CD4-positive, alpha-beta T cell treated with Interferon alpha-2 for 1 hour (primary cell): ENCODE data around the gene MRTFA.
"Not testable (repeated sequence)": the region's sequence is repeated elsewhere in the genome, so short reads cannot be mapped to it uniquely, and the experiment has no call there.

Experiments used
- DNase-seq, 2 donors: peaks; one replicate each; pipeline ENCODE4 v3.0.0-alpha.2; 2020 to 2022

MRTFA gene

DNA sequence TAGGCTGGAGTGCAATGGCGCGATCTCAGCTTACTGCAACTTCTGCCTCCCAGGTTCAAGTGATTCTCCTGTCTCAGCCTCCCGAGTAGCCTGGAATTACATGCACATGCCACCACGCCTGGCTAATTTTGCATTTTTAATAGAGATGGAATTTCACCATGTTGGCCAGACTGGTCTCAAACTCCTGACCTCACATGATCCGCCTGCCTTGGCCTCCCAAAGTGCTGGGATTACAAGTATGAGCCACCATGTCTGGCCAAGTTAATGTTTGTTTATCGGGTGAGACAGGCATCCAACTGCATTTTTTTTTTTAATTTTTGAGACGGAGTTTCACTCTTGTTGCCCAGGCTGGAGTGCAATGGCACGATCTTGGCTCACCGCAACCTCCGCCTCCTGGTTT is 20.1 kb upstream of the MRTFA start:
- DNase-seq, result not testable (repeated sequence)

DNA sequence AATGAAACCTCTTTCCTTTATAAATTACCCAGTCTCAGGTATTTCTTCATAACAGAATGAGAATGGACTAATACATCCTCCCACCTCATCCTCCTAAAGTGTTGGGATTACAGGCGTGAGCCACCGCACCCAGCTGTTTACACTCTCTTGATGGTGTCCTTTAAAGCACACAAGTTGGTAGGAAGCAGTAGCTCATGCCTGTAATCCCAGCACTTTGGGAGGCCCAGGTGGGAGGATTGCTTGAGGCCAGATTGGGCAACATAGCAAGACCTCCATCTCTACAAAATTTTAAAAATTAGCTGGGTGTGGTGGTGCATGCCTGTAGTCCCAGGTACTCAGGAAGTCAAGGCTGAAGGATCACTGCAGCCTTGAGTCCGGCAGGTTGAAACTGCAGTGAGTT is 19.4 kb upstream of the MRTFA start:
- DNase-seq, result not testable (repeated sequence)

DNA sequence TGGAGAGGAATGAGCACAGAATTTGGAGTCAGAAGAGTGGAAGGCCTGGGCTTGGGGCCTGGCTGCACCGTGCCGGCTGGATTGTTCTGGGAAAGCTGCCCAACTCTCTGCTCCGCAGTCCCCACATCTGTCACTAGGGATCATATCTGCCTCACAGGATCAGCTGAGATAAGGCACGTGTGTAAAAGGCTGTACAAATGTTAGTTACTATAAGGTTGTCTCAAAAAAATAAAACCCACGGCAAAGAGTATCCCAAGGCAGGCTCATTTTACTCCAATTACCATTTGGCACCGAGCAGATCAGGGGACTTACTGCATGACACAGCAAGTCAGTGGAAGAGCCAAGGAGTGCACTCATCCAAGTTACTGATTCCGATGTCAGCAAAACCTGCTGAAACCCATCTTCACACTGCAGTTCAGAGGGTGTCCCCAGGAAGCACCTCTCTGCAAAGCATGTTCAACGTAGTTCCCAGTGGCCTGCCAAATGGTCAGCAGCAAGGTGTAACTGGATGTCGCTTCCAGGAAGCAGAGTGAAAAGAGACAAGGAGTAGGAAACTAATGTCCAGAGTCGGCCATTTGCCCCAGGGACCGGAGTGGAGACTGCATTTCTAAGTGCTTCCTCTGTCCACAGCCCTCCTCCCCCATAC is 18.1 kb upstream of the MRTFA start:
- no peak for DNase-seq

DNA sequence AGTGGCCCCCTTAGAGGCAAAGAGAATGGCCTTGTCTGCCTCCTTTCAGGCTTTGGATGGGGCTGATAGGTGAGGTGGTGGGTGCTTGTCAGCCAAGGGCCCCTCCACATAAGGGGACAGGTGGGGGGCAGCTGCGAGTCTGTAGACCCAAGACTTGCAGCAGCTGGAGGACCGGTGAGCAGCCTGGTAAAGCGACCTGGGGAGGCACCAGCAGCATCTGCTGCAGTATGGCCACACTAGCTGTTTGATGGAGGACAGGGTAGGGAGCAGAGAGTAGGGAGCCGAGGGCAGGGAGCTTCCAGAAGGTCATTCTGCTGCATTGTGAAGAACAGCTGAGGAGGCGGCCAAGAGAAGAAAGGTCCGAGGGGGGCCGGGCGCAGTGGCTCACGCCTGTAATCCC is 16.8 kb upstream of the MRTFA start:
- no peak for DNase-seq

DNA sequence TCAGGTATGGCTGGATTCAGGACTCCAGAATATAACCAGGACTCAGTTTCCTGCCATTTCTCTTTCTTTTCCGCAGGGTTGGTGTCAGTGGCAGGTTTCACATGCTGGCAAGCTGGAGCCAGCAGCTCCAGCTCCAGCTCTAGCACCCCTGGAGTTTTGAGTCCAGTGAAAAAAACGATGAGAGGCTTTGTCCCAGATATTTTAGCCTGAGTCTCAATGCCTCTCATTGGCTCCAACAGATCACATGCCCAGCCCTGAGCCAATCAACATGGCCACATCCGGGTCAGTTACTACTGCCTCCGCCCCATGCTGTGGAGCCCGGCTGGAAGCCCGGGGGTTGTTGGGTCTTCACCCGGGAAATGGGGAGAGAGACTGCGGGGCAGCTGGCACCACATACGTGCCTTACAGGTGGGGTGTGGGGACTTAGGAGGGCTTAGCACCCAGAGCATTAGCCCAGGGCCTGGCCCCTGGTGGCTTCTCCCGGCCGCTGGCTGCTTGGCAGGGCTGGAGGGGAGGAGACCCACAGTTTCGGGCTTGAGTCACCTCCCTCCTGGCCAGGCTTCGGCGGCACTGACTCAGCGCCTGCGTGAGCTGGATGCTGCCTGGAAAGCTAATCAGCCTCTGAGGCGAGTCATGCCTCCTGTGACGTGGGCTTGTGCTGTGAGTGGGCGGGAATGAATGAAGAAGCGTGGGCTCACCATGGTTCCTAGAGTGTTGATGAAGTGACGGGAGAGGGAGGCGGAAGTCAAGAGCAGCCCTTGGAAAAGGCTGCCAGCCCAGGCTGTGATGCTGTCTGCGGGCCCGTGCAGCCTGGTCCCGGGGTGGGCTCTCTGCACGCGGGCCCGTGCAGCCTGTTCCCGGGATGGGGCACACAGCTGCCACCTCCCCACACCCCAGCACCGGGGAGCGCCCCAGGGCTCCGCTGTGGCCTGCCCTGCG is 15.3 kb upstream of the MRTFA start:
- DNase-seq, result peak; percentile 80 to 81

DNA sequence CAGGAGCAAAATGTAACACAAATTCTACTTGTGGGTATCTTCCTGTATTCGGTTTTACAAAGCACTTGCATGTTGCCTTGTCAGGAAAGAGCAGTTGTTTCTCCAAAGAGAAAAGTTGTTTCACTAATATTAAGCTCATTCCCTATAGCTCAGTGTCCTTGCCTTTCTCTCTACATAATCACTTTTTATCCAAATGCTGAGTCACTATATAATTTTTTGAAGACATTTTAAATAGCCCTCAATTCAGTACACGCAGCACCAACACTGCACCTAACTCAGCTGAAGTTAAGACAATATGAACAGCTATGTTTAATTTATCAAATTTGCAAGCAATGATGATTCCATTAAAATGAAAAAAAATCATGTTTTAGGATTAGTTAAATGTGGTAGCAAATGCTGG is 14.5 kb upstream of the MRTFA start:
- DNase-seq, result no peak

DNA sequence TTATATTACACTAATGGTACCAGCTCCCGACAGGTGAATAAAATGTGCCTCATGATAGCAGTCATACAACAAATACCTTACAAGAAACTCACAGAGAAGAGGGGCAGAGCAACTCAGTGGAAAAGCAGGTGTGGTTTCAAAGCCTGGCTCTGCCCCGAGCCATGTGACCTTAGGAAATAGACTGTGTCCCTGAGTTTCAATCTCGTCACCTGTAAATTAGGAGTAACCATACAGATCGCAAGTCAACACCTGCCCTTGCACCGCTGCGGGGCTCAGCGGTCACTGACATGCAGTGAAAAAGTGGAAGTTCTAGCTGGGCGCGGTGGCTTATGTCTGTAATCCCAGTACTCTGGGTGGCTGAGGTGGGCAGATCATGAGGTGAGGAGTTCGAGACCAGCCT is 11.9 kb upstream of the MRTFA start:
- no peak for DNase-seq

DNA sequence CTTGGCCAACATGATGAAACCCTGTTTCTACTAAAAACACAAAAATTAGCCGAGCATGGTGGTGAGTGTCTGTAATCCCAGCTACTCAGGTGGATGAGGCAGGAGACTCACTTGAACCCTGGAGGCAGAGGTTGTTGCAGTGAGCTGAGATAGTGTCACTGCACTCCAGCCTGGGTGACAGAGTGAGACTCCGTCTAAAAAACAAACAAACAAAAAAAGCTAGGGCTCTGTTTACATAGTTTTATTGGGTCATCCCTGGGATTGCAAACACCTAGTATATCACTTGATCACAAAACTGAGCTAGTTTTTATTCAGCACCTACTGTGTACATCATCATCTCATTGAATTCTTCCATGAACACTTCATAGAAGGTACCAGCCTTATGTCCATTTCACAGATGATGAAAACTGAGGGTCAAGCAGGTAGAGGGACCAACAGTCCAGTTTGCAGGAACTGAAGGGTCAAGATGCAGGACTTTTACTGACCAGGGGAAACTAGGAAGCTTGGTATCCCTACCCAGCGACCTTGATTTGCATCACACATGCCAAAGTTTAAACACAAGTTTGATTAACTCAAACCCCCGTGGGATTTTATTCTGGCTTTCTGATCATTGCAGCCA is 9.2 kb upstream of the MRTFA start:
- DNase-seq, result no peak

DNA sequence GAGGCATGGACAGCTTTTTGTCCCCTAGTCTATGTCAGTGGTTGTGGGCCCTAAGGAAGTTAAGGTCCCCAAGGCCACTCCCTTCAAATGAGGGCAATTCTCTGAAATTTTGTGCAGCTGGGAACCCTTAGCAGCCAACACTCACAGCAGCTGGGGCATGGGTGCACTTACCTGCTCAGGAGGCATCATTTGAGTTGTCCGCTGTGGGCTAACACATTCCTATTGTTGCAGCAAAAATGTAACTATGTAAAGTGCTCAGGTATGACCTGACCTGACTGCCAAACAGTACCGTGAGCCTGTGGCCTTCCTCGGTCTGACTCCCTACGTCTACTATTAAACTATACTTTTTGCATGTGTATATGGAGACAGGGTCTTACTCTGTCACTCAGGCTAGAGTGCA is 5.8 kb upstream of the MRTFA start:
- no peak for DNase-seq

DNA sequence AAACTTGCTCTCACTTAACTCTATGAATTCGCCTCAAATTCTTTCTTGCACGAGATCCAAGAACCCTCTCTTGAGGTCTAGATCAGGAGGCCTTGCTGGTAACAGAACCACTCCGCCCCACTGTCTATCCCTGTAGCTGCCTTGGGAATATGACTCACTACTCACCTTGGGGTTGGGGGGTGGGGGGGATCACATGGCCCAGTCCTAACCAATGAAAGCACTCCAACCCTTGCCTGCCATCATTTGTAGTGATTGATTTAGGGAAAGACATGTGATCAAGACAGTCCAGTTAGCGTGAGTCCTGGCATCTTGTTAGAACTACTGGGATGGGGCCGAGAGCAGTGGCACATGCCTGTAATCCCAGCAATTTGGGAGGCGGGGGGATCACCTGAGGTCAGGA is 4.8 kb upstream of the MRTFA start:
- no peak for DNase-seq

DNA sequence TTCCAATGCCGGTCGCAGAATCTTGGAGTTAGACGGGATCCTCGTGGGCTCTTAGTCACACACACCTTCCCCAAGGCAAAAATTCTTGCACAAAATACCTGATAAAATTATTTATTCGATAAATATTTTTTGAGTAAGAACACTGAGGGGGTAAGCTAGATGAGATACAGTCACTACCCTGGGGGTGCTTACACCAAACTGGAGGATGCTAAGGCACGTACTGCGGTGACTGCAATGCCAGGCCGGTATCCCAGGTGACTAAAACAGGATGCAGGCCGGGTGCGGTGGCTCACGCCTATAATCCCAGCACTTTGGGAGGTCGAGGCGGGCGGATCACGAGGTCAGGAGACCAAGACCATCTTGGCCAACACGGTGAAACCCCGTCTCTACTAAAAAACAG is 1.7 kb upstream of the MRTFA start:
- no peak for DNase-seq

DNA sequence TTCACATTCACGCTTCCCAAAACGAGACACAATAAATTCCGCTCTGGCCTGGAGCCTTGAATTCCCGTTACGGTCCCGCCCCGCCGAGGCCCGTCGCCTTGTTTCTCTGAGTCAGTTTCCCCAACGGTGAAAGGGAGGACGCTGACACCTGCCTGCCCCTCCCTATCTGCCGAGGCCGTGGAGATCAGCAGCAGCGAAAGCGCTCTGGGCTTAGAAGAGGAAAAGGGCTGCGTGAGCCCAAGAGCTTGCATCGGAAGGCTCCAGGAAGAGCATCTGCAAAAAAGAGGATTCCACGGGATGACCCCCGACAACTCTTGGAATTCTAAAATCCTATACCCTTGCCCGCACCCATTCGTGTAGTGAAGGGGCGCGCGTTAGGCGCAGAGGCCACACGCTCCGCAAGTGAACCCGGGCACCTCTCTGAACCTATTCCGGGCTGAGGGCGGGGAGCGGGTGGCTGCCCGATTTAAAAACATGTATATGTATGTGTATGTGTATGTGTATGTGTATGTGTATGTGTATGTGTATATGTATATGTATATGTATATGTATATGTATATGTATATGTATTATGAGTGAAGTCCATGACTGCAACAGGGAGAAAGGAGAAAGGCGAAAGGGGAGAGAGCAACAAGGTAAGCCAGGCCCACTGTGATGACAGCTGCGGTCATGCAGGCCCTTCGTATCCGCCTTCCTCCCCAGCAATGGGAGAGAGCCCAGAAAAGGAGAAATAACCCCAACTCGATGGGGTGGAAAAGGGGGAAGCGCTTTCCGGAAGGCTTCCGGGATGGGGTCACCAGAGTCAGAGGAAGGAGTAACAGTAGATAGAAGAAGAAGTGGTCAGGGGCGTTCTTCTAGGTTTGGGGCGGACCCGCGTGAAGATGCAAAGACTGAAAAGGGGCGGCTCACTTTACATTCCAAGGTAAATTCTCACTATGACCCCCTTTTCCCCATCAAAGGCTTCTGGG is 948 bp upstream of the MRTFA start:
- peak; percentile 34 to 50 for DNase-seq

DNA sequence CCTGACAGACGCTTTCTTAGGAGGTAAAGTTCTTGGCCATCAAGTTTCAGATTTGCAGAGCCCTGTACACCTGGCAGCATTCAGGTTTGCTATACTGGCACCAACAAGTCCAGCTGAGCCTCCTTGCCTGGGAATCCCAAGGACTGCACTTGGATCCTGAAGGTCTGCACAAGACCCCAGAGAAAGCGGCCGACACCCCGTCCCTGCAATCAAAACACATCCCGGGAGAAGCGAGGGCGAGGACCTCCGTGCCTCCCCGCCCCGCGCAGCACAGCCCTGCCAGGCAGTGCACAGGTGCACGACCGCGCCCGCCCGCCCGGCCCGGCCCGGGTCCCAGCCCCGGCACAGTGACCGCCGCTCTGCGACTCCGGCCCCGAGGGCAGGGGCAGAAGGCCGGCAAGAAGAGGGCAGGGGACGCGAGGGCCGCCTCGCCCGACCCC is 559 bp downstream of the MRTFA start:
- DNase-seq, result no peak

DNA sequence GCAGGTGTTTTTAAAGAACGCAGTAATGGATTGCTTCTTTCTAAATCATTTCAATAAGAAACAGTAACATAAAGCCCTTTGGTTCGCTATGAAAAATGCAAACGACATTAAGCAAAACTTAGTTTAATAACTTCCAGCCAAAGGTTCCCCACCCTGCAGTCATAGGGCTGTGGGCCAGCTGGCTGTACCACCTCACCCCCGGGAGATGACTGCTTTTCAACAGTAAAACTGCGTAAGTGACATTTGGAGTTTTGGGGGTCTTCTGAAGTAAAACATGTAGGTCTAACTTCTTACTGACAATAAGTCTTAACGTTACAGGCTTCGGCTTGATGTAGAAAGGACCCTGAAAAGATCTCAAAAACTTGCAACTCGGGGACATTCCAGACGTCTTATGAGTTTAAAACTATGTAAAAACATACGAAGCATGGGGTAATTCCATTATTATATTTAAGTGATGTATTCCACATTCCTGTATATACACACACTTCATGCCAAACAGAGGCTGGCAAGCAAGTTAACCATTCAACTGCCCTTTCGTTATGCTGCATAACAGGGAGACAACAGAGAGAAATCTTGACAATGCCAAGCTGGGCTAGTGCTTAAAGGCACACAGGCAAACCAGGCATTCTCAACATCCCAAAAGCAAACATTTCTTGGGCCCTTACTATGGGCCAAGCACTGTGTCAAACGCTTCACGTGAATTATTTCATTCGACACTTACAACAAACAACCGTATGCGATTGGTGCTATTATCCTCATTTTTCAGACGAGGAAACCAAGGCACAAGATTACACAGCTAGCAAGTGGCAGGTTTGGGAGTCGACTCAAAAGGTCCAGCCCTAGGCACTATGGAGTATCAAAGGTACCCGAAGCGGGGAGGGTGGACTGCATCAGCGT is 1.2 kb downstream of the MRTFA start:
- no peak for DNase-seq

DNA sequence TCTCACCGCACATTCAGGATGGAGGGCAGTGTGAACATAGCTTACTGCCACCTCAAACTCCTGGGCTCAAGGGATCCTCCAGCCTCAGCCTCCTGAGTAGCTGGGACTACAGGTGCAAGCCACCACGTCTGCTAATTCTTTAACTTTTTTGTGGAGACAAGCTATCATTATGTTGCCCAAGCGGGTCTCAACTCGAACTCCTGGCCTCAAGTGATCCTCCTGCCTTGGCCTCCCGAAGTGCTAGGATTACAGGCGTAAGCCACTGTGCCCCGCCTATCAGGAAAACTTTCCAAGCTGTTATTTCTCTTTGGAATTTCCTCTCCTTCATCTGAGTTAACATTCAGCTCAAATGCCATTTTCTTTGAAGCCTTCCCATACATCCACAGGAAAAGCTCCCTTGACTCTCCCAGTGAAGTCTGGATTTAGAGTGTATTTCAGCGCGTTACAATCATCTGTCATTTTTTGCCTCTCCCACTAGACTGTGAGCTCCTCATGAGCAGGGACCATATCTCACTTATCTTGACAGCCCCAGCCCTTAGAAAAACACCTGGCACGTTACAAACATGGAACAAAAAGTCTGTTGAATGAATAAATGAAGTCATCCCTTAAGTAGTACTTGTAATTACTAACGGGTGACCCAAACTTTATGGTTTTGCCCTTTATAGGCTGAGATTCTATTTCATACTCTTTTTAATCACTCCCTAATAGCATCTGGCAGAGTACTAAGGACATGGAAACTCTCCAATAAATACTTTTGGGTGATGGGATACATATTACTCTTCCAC is 2.2 kb downstream of the MRTFA start:
- DNase-seq, result no peak

DNA sequence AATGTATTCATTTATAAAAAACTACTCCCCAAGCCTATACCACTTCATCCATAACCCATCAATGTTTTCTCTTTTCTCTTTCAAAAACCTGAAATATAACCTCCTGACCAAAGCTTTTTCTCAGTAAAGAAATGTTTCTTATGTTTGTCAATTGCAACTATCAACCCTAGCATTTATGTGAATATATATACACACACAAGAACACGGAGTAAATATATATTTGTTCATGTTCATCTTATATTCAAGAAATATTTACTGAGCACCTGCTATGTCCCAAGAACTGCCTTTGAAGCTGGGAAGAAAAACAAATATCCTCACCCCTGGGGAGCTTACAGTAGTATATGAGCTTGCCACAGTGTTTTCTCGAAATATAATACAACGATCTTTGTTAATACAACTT is 3.5 kb downstream of the MRTFA start:
- no peak for DNase-seq

DNA sequence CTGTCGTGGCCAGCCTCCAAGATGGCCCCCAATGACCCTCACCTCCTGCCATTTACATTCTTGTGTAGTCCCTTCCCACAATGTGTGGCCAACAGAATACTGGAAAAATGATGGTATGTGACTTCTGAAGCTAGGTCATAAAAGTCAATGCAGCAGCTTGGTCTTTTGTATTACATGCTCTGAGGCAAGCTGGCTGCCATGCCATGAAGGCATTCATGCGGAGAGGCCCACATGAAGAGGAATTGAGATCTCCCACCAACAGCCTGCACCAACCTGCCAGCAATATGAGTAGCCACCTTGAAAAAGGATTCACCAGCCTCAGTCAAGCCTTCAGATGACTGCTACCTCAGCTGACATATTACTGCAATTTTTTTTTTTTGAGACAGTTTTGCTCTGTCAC is 4.6 kb downstream of the MRTFA start:
- DNase-seq, result no peak

DNA sequence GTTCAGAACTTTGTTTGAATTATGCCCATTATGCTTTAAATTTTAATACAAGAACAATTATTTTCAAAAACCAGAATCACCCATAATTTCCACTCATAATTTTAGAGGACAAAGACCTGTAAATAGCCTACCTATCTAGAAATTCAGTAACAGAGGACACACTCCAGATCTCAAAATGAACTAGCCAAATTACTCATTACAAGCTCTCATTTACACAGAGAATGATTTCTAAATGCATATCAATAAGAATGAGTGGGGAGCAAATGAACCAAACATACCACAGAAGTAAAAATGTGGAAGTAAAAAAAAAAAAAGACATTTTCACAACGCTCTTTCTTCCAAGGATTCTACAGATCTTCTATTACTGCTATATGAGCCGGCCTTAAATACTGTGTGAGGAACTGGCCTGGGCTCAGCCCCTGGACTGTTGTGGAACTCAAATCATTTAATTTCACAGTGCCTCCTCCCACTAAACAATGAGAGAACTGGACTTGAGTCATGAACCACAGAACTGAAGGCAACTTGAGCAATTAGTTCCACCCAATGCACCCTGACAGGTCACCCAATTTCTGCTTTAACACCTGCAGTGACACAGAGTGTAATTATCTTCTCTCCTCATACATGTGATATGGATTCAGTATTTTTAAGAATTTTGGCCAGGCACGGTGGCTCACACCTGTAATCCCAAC is 8.0 kb downstream of the MRTFA start:
- no peak for DNase-seq

DNA sequence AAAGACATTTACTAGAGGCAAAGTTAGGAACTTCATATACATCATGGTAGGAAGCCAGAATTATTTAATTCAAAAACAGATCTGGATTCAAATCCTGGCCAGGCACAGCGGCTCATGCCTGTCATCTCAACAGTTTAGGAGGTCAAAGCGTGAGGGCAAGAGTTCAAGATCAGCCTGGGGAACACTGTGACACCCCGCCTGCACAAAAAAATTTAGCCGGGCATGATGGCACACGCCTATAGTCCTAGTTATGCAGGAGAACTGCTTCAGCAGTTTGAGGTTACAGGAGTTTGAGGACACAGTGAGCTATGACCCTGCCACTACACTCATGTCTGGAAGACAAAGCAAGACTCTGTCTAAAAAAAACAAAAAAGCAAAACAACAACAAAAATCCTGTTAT is 8.9 kb downstream of the MRTFA start:
- no peak for DNase-seq

DNA sequence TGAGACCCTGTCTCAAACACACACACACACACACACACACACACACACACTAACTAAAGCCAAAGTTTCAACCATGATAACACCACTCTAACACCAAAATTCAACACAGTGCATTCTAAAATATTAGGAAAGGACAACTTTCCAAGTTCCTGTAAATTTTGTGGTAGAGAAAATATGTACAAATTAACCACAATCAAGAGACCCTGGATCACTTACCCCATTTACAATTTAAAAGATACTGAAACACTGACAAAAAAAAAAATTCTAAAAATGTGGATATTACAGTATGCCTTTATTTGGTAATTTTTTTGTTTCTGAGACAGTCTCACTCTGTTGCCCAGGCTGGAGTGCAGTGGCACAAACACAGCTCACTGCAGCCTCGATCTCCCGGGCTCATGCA is 9.7 kb downstream of the MRTFA start:
- no peak for DNase-seq
